ENCODE data around the gene ELMO1. TPM values are rescaled to one million over a fixed set of nuclear protein-coding genes. Genes with fewer than 3 reads are reported as not detected.

Gene ELMO1
- total and polyA plus RNA-seq, 9 donors, result 8.9 to 48.9 (median 28.0) TPM

GRCh38 chr7:37231613-37232012 is 217.1 kb downstream of the ELMO1 start:
- no peaks in the 10 kb centered on the region for H3K36me3 ChIP-seq
- H3K27me3 ChIP-seq, result no peaks in the 10 kb centered on the region
- no peaks in the 10 kb centered on the region for H3K4me1 ChIP-seq (ENCODE audit: insufficient read depth)
- H3K4me3 ChIP-seq, result no peak overlapping the region
- intact Hi-C loops (cut with DNase I), result no loop called here
- 97 to 99% (median 99%) methylated on average over 6 of the region's 6 CpGs for WGBS, 3 donors
- H3K27ac ChIP-seq, result no peak overlapping the region
- DNase-seq, result no peak
- no peaks in the 10 kb centered on the region for H3K9me3 ChIP-seq
- no peak for TF ChIP-seq CTCF (IDR thresholded peaks at IDR 0.05)

GRCh38 chr7:37230221-37230620 is 218.4 kb downstream of the ELMO1 start:
- TF ChIP-seq POLR2A (IDR thresholded peaks at IDR 0.05), result no peak
- no peak for TF ChIP-seq EP300 (IDR thresholded peaks at IDR 0.05)
- TF ChIP-seq CTCF (IDR thresholded peaks at IDR 0.05), result no peak
- Histone ChIP-seq H3K27ac (no peak overlapping the region), H3K4me1 (ENCODE audit: insufficient read depth) (no peaks in the 10 kb centered on the region), H3K4me3 (no peak overlapping the region), H3K36me3 (no peaks in the 10 kb centered on the region), H3K27me3 (no peaks in the 10 kb centered on the region), H3K9me3 (no peaks in the 10 kb centered on the region)
- intact Hi-C loops (cut with DNase I), result no loop called here
- 57 to 85% (median 78%) methylated on average over 4 of the region's 4 CpGs for WGBS, 3 donors
- no peak for DNase-seq

DNA sequence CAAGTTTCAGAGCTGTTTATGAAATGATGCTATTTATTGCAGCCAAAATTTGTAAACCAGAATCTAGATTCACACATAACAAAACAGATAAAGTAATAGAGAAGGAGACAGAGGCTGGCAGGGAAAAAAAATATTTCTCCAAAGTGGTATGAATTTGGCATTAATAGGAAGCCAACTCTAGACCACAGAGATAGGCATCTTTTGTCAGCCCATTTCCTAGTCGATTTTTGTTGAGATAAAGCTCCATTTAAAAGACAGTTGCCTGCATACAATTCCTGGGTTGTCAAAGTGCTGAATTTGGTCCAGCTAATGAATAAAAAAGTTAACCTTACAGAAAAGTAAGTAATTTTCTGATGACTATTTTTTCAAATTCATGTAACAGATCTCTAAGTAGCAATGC is 219.3 kb downstream of the ELMO1 start:
- Histone ChIP-seq H3K9me3 (no peaks in the 10 kb centered on the region), H3K27me3 (no peaks in the 10 kb centered on the region), H3K4me3 (no peak overlapping the region), H3K4me1 (ENCODE audit: insufficient read depth) (no peaks in the 10 kb centered on the region), H3K27ac (no peak overlapping the region), H3K36me3 (no peaks in the 10 kb centered on the region)
- intact Hi-C loops (cut with DNase I), result no loop called here
- WGBS, 3 donors, result 43 to 62% (median 54%) methylated on average over 1 of the region's 1 CpG
- TF ChIP-seq CTCF (IDR thresholded peaks at IDR 0.05) (no peak), POLR2A (IDR thresholded peaks at IDR 0.05) (no peak), EP300 (IDR thresholded peaks at IDR 0.05) (no peak)
- DNase-seq, result no peak

DNA sequence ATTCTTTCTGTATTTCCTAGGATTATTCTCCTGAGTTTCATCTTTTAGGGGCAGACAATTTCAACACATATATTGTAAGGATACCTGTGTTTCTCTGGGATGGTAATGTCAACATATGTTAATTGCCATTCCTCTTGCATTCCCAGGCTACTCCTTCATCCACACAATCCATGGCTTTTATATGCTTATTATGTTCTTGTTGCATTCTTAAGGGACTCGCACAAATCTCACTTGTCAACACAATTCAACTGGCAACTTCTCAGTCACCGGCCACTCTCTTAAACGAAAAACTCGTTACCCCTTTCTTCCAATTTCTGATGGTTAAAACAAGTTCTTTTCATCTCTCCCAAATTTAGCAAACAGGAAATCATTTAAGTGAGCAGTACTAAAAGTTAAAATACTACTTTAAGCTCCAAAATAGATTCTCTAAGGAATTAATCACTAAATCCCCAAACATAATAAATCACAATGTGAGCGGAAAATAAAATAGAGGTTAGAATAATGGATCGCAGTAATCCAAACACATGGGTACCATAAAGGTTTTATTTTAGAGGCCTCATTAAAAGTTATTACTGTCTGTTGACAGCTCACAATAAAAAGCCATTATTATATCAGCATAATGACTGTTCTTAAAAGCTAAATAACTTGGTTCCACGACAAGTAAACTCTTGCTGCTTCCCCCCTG is 223.2 kb downstream of the ELMO1 start:
- no peaks in the 10 kb centered on the region for H3K4me1 ChIP-seq (ENCODE audit: insufficient read depth)
- H3K9me3 ChIP-seq, result no peaks in the 10 kb centered on the region
- no peaks in the 10 kb centered on the region for H3K36me3 ChIP-seq
- no peak for TF ChIP-seq EP300 (IDR thresholded peaks at IDR 0.05)
- no peak for TF ChIP-seq POLR2A (IDR thresholded peaks at IDR 0.05)
- no peak overlapping the region for H3K27ac ChIP-seq
- no peaks in the 10 kb centered on the region for H3K27me3 ChIP-seq
- H3K4me3 ChIP-seq, result no peak overlapping the region
- no peak for DNase-seq
- intact Hi-C loops (cut with DNase I), result no loop called here
- WGBS, 3 donors, result 75 to 89% (median 87%) methylated on average over 7 of the region's 7 CpGs

GRCh38 chr7:37224746-37225145 is 223.9 kb downstream of the ELMO1 start:
- no peaks in the 10 kb centered on the region for H3K36me3 ChIP-seq
- H3K4me1 ChIP-seq (ENCODE audit: insufficient read depth), result no peaks in the 10 kb centered on the region
- H3K4me3 ChIP-seq, result no peak overlapping the region
- DNase-seq, result no peak
- H3K9me3 ChIP-seq, result no peaks in the 10 kb centered on the region
- no peak overlapping the region for H3K27ac ChIP-seq
- no peaks in the 10 kb centered on the region for H3K27me3 ChIP-seq
- intact Hi-C loops (cut with DNase I), result no loop called here
- TF ChIP-seq POLR2A (IDR thresholded peaks at IDR 0.05) (no peak), EP300 (IDR thresholded peaks at IDR 0.05) (no peak), CTCF (IDR thresholded peaks at IDR 0.05) (no peak)
- 86 to 89% (median 88%) methylated on average over 10 of the region's 10 CpGs for WGBS, 3 donors

All from ovary (tissue), 9 donors.